Activated gamma-delta T cell (primary cell): ENCODE measurements around the gene MARK1.
"Not testable (repeated sequence)": the region's sequence is repeated elsewhere in the genome, so short reads cannot be mapped to it uniquely, and the experiment has no call there.

Source experiments
- DNase-seq: peaks from one replicate; lab custom pipeline; 2025; lab: John Stamatoyannopoulos, UW

The MARK1 gene

GRCh38 chr1:220528679-220529501 lies 954 bp downstream of the MARK1 start:
- no peak for DNase-seq

DNA sequence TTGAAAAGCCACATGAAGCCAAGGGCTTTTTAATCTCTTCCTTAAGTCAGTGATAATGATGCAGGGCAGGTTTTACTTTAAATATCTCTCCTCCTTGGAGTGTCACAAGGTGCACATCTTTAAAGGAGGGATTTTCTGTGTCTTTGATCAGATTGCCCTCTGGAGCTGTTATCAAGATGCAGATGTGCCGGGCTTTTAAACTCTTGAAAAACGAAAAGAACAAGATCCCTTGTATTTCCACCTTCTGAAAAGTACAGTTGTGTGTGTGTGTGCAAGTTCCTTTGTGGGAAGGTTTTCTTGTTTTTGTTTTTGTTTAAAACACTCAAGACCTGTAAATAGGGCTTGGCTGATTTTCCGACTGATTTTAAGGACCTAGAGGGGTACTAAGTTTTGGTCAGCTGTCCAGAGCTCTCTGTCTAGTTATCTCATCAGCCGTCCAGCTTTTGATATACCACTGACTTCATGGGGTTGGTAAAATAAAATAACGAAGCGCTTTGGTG lies 1.6 kb downstream of the MARK1 start:
- no peak for DNase-seq

DNA sequence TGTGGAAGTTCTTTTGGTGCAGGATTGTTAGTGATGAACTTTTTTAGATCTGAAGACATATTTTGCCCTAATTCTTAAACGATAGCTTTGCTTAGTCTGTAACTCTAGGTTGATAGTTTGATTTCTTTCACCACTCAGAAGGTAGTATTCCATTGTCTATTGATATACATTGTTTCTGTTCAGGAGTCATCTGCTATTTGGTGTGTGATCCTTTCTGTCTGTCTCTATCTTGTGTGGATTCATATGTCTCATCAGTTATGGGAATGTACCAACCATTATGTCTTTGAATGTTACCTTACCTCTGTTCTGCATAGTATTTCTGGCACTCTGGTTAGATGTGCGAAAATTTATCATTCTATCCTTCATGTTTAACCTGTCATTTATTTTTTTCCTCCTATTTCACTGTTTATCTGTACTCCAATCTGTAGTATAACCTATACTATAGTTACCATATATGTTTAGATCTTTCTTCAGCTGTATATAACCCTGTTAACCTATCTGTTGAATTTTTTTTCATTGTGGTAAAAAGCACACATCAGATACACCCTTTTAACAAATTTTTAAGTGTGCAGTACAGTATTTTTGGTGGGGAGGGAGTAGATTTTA lies 5.7 kb downstream of the MARK1 start:
- DNase-seq, result no peak

DNA sequence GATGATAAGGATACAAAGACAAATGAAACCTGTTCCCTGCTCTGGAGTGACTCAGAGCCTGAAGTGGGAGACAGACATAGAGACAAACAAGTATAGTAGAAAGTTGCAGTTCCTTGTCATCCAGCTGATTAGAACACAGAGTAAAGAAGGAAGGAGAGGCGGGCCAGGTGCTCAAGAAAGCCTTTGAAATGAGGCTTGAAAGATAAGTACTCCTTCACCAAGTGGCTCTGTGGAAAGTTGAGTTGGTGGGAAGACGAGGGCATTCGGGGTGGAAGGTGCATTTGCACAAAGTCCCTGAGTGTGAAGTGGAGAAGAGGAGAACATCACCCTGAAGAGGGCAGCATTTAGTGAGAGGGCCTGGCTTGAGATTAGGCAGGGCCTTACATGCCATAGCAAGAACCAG lies 17.0 kb downstream of the MARK1 start:
- DNase-seq, result no peak

DNA sequence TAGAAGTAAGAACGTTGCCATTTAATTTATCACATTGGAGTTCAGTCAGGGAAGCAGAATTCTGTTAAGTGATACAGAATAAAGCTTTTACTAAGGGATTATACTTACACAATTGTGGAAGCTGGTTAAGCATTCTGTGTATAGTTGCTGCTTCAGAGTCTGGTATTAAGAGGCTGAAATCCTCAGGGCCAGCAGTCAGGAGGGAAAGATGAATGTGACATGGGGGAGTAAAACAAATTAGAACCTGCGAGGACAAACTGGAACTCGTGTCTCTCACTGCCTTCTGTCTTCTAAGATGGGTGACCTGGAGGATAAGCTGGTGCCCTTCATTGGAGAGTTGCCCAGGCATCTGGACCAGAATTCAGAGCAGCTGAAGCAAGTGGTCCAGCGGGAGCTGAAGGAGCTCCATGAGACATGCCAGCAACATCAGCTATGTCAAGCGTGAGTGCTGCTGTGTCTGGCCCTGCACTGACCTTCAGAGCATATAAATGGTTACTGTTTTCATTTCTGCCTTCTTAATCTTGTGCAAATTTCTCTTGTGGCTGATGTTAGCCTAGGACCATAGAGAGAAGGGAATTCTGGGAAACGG lies 23.0 kb downstream of the MARK1 start:
- no peak for DNase-seq

GRCh38 chr1:220551718-220552117 lies 23.8 kb downstream of the MARK1 start:
- DNase-seq, result no peak

DNA sequence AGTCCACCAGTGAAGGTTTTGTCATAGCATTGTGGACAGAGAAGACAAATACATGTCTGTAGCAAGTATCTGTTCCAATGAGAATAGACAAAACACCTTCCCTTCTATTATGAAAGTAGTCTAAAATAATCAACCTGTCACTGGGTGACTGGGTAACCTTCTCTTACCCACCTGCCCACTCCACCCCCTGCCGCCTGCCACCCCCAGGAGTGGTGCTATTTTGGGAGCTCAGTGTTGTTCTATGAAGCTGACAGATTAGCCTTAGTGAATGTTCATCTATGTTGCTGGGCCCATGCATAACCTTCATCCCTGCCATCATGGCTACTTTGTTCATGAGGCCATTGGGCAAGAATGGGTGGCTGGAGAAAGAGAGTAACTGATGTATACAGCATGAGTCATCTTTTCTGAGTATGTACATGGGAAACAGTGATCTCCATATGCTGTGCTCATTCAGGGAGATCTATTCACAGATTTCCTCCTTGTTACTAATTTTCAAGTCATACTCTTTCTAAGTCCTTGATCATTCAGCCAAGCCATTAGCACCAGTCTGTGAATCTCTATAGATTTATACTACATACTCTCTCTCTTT lies 24.8 kb downstream of the MARK1 start:
- DNase-seq, result no peak

DNA sequence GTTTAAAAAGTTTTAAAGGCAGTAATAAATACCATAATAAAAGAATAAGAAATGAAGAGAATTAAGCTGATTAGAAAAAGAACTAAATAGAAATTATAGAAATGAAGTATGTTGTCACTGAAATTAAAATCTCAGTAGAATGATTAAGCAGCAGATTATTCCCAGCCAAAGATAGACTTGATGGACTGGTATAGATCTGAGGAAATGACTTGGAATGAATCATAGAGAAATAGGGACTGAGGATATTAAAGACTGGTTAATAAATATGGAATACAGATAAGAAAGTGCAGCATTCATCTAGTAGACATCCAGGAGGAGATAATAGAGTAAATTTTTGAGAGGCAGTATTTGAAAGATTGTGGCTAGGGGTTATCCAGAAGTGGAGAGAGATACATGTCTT lies 28.7 kb downstream of the MARK1 start:
- no peak for DNase-seq

GRCh38 chr1:220563564-220563963 lies 35.6 kb downstream of the MARK1 start:
- DNase-seq, result no peak

DNA sequence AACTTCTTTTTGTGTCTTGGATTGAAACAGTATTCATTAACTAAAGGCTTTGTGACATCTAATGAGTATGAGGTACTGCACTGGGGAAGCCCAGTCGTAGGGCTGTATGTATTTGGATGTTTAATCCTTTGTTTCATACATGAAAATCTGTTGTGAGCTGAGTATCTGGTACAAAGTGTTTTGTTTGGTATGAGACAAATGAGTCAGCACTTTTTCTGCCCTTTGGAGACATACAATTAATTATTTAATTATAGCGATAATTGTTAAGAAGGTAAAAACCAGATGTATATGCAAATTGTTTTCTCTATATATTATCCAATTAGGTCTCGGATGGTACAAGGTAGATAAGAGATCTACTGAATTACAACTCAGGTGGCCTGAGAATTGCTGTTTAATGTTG lies 36.3 kb downstream of the MARK1 start:
- DNase-seq, result no peak

DNA sequence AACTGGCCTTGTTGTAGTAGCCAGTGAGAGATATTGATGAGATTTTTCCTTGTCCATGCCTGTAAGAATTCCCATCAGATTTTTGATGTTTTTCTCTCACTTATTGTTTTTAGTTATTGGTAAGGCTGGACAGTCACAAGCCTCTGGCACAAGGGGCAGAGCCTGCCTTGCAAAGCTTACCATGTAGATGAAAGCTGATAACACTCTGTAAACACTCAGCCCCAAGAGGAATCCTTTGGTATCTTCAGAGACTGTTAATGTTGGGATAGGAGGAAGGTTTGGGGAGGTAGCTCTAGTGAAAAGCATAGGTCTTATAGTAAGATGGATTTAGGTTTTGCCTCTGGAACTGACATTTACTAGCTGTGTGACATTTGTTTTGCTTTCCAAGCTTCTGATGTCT lies 37.7 kb downstream of the MARK1 start:
- DNase-seq, result no peak

GRCh38 chr1:220566869-220567268 lies 38.9 kb downstream of the MARK1 start:
- DNase-seq, result no peak

GRCh38 chr1:220572416-220572815 lies 44.5 kb downstream of the MARK1 start:
- DNase-seq, result no peak

GRCh38 chr1:220573836-220574235 lies 45.9 kb downstream of the MARK1 start:
- no peak for DNase-seq

- DNase-seq, result no peak
Observed at GRCh38 chr1:220575718-220576497, 48.0 kb downstream of the MARK1 start.

GRCh38 chr1:220577926-220578325 lies 50.0 kb downstream of the MARK1 start:
- no peak for DNase-seq

GRCh38 chr1:220579317-220579716 lies 51.4 kb downstream of the MARK1 start:
- DNase-seq, result no peak

GRCh38 chr1:220592714-220593113 lies 64.8 kb downstream of the MARK1 start:
- no peak for DNase-seq

- no peak for DNase-seq
Observed at GRCh38 chr1:220594356-220594755, 66.4 kb downstream of the MARK1 start.

GRCh38 chr1:220595179-220595578 lies 67.2 kb downstream of the MARK1 start:
- no peak for DNase-seq

- no peak for DNase-seq
Observed at GRCh38 chr1:220604926-220605325, 77.0 kb downstream of the MARK1 start.

GRCh38 chr1:220605651-220606050 lies 77.7 kb downstream of the MARK1 start:
- DNase-seq, result not testable (repeated sequence)
